ENCODE results near the gene NUMA1.

GRCh38 chr11:72114570-72114969, 34.2 kb upstream of the NUMA1 start:
- no peak for TF ChIP-seq CTCF (IDR thresholded peaks at IDR 0.05)
- TF ChIP-seq POLR2A (IDR thresholded peaks at IDR 0.05), result no peak
